ENCODE data around the gene SFTPD.

GRCh38 chr10:79905322-79906314 lies 43.3 kb downstream of the SFTPD start:
- TF ChIP-seq ELF4 (IDR thresholded peaks at IDR 0.05) (no peak), SP1 (IDR thresholded peaks at IDR 0.05) (no peak), LEF1 (IDR thresholded peaks at IDR 0.05; ENCODE audit: borderline replicate concordance) (no peak), ARNT (IDR thresholded peaks at IDR 0.05) (no peak), L3MBTL2 (conservative IDR thresholded peaks at IDR 0.05) (no peak), SUZ12 (IDR thresholded peaks at IDR 0.05) (no peak)

All from HEK293T (cell line).